NCI-H1092 treated with DMSO at 0.1 percent for 48 hours (cell line): Measurements from ENCODE around the gene CFAP46.

Experiments used
- DNase-seq: peaks from one replicate; lab custom pipeline; 2025; lab: John Stamatoyannopoulos, UW

CFAP46 gene

GRCh38 chr10:132880128-132880981, 62.0 kb downstream of the CFAP46 start:
- DNase-seq: no peak

- DNase-seq: no peak
These were observed 62.8 kb downstream of the CFAP46 start for GRCh38 chr10:132879408-132880127.

GRCh38 chr10:132878730-132879407, 63.5 kb downstream of the CFAP46 start:
- DNase-seq: no peak

- no peak for DNase-seq
These were observed 64.2 kb downstream of the CFAP46 start for GRCh38 chr10:132878091-132878729.

GRCh38 chr10:132877473-132877872, 64.9 kb downstream of the CFAP46 start:
- no peak for DNase-seq

- no peak for DNase-seq
These were observed 65.4 kb downstream of the CFAP46 start for GRCh38 chr10:132876993-132877431.

GRCh38 chr10:132876131-132876860, 66.1 kb downstream of the CFAP46 start:
- no peak for DNase-seq

GRCh38 chr10:132875435-132875834, 66.9 kb downstream of the CFAP46 start:
- DNase-seq: no peak

GRCh38 chr10:132873395-132873794, 69.0 kb downstream of the CFAP46 start:
- DNase-seq: no peak

GRCh38 chr10:132872658-132873057, 69.7 kb downstream of the CFAP46 start:
- no peak for DNase-seq

GRCh38 chr10:132870426-132870825, 71.9 kb downstream of the CFAP46 start:
- no peak for DNase-seq

- no peak for DNase-seq
These were observed 72.7 kb downstream of the CFAP46 start for GRCh38 chr10:132869621-132870020.

GRCh38 chr10:132868995-132869394, 73.4 kb downstream of the CFAP46 start:
- DNase-seq: no peak

- DNase-seq: no peak
These were observed 74.3 kb downstream of the CFAP46 start for GRCh38 chr10:132867801-132868644.

- no peak for DNase-seq
These were observed 75.6 kb downstream of the CFAP46 start for GRCh38 chr10:132866601-132867381.

- DNase-seq: no peak
These were observed 76.3 kb downstream of the CFAP46 start for GRCh38 chr10:132865851-132866600.

GRCh38 chr10:132865171-132865631, 77.2 kb downstream of the CFAP46 start:
- no peak for DNase-seq

- DNase-seq: no peak
These were observed 79.6 kb downstream of the CFAP46 start for GRCh38 chr10:132862485-132863420.
